ENCODE results near the gene TRNP1.

Gene TRNP1

DNA sequence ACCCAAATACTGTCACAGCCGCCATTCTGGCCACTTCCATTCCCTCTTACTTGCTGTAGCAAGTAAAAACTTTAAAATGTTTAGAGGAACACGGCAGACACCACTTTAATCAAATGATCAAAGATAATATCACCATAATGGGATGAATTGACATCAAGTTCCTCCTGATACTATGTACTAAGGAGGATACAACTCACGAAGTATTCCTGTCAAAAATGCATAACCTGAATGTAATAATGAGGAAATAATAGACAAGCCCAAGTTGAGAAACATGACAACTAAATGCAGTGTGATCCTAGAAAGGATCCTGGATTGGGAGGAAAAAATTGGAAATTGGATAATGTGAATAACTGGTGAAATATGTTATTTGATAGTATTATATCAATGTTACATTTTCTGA is 37.2 kb upstream of the TRNP1 start:
- Histone ChIP-seq H3K36me3 (ENCODE audit: control insufficient read depth, insufficient read depth, low read length) (no peaks in the 10 kb centered on the region), H3K27me3 (replicated peaks; ENCODE audit: control insufficient read depth, insufficient read depth, low read length) (peaks cover 2% of the 10 kb centered on the region), H3K4me3 (replicated peaks; ENCODE audit: low read depth, low read length) (no peak overlapping the region)
- no peak for DNase-seq (ENCODE audit: extremely low read depth, insufficient read length)
- TF ChIP-seq, protein P1, sequence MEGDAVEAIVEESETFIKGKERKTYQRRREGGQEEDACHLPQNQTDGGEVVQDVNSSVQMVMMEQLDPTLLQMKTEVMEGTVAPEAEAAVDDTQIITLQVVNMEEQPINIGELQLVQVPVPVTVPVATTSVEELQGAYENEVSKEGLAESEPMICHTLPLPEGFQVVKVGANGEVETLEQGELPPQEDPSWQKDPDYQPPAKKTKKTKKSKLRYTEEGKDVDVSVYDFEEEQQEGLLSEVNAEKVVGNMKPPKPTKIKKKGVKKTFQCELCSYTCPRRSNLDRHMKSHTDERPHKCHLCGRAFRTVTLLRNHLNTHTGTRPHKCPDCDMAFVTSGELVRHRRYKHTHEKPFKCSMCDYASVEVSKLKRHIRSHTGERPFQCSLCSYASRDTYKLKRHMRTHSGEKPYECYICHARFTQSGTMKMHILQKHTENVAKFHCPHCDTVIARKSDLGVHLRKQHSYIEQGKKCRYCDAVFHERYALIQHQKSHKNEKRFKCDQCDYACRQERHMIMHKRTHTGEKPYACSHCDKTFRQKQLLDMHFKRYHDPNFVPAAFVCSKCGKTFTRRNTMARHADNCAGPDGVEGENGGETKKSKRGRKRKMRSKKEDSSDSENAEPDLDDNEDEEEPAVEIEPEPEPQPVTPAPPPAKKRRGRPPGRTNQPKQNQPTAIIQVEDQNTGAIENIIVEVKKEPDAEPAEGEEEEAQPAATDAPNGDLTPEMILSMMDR (IDR thresholded peaks at IDR 0.05; ENCODE audit: insufficient read depth, low read length, poor library complexity, severe bottlenecking): no peak

DNA sequence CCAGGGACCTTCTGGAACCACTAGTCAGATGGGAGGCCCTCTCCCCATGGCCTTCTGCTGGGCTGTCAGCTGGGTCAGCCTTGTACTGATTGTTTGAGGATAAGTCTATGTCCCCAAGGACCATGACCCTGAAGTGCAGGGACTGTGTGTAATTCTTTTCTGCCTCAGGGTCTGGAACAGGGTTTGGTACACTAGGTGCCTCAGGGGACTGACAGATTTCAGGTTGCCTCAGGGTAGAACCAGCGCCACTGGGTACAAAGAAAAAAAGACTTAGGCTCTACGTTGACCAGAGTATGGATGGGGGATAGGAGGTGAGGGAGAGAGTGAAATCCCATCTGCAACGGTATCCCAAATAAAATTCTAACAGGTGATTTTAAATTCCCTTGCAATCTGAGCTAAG is 36.2 kb upstream of the TRNP1 start:
- no peaks in the 10 kb centered on the region for H3K36me3 ChIP-seq (ENCODE audit: control insufficient read depth, insufficient read depth, low read length)
- TF ChIP-seq, protein P1 (IDR thresholded peaks at IDR 0.05; ENCODE audit: insufficient read depth, low read length, poor library complexity, severe bottlenecking): no peak
- no peak for DNase-seq (ENCODE audit: extremely low read depth, insufficient read length)
- H3K4me3 ChIP-seq (replicated peaks; ENCODE audit: low read depth, low read length): no peak overlapping the region
- peaks cover 2% of the 10 kb centered on the region for H3K27me3 ChIP-seq (replicated peaks; ENCODE audit: control insufficient read depth, insufficient read depth, low read length)

DNA sequence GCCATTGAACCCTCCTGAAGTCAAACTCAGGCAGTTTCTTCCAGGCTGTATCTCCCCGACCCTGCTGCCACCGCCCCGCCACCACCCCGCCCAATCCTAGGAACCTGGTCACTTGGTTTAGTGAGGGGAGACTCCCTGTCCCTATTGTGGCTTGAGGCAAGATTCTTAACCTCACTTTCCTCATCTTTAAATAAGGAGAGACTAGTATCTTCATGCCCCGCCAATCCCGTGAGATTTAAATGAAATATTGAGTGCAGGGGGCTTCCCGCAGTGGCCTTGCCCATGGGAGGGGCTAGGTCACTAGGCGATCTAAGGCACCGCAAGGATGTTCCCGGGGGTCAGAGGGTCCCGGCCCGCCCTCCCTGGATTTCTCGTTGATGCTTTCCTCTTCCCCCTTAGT is 34.2 kb upstream of the TRNP1 start:
- no peak for DNase-seq (ENCODE audit: extremely low read depth, insufficient read length)
- TF ChIP-seq, protein P1 (IDR thresholded peaks at IDR 0.05; ENCODE audit: insufficient read depth, low read length, poor library complexity, severe bottlenecking): no peak
- no peak overlapping the region for H3K4me3 ChIP-seq (replicated peaks; ENCODE audit: low read depth, low read length)
- no peaks in the 10 kb centered on the region for H3K36me3 ChIP-seq (ENCODE audit: control insufficient read depth, insufficient read depth, low read length)
- peaks cover 2% of the 10 kb centered on the region for H3K27me3 ChIP-seq (replicated peaks; ENCODE audit: control insufficient read depth, insufficient read depth, low read length)

DNA sequence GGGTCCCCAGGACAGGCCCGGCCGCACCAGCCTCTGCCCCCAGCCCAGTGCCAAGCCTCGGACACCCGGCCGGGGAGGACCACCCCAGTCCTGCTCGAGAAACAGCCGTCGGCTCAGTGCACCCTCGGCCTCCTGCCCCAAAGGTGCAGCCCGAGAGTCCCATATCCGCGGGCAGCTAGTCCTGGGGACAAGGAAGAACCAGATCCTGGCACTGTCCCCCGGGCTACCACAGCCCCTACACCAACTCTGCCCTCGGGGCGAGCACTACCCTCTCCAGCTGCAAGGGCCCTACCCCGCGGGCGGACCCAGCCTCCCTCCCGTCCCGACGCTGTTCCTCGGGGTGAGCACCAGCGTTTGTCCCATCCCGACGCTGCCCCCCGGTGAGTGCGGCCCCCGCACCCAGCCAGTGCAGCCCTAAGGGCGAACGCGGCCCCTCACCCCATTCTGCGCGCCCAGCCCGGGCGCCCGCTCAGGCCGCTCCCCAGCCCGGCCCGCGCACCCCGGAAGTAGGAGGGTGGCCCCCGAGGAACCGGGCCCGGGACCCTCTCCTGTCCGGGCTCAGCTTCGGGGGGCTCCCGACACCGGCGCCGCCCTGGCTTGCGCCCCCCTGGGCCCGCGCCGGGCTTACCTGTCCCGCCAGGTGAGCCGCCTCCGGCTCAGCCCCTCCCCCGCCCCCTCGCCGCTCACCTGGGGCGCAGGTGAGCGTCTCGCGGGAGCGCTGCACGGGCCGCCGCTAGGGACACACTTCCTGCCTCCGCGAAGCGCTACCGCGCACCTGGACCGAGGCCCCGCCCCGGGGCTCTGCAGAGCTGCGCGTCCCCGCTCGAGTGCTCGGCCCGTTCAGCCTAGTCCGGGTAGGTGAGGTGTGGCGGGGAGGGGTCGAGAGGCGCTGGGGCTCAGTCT is 33.5 kb upstream of the TRNP1 start, which contains the start of gene KDF1:
Gene KDF1, minus strand, starts transcription at position 747 of the 903 bp plus-strand sequence. CDS start 8,088 bp downstream, outside the sequence.
- H3K36me3 ChIP-seq (ENCODE audit: control insufficient read depth, insufficient read depth, low read length): no peaks in the 10 kb centered on the region
- H3K27me3 ChIP-seq (replicated peaks; ENCODE audit: control insufficient read depth, insufficient read depth, low read length): peaks cover 2% of the 10 kb centered on the region
- peak within 1 kb of the TSS; percentile 41 for H3K4me3 ChIP-seq (replicated peaks; ENCODE audit: low read depth, low read length)
- peak; percentile 33 for DNase-seq (ENCODE audit: extremely low read depth, insufficient read length)
- TF ChIP-seq, protein P1 (IDR thresholded peaks at IDR 0.05; ENCODE audit: insufficient read depth, low read length, poor library complexity, severe bottlenecking): peak; percentile 5

DNA sequence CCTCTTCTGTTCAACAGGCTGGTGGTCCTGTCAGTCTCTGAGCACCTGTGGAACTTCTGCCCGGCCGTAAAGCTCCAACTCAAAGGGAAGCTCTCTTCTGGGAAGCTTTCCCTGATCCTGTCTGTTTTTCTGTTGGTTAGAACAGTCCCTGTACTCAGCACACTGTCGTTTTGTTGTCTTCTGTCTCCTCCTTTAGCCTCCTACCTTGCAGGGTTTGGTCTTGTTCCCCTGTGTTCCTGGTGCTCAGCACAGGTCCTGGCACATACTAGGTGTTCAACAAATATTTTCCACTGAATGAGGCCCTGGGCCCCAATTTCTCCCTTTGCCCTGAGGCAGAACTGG is 32.9 kb upstream of the TRNP1 start:
- no peak overlapping the region; the same call in 1 of the 2 replicates for H3K4me3 ChIP-seq (replicated peaks; ENCODE audit: low read depth, low read length)
- TF ChIP-seq, protein P1 (IDR thresholded peaks at IDR 0.05; ENCODE audit: insufficient read depth, low read length, poor library complexity, severe bottlenecking): no peak
- DNase-seq (ENCODE audit: extremely low read depth, insufficient read length): no peak
- H3K36me3 ChIP-seq (ENCODE audit: control insufficient read depth, insufficient read depth, low read length): no peaks in the 10 kb centered on the region
- H3K27me3 ChIP-seq (replicated peaks; ENCODE audit: control insufficient read depth, insufficient read depth, low read length): peaks cover 2% of the 10 kb centered on the region

Measured in GM06990 (cell line).